ENCODE measurements around the gene CSRP2.

CSRP2 gene

GRCh38 chr12:76863837-76864236 lies 15.0 kb downstream of the CSRP2 start:
- no peak for DNase-seq (ENCODE audit: low read depth in 4 of 4, low spot score in 1 of 4)

DNA sequence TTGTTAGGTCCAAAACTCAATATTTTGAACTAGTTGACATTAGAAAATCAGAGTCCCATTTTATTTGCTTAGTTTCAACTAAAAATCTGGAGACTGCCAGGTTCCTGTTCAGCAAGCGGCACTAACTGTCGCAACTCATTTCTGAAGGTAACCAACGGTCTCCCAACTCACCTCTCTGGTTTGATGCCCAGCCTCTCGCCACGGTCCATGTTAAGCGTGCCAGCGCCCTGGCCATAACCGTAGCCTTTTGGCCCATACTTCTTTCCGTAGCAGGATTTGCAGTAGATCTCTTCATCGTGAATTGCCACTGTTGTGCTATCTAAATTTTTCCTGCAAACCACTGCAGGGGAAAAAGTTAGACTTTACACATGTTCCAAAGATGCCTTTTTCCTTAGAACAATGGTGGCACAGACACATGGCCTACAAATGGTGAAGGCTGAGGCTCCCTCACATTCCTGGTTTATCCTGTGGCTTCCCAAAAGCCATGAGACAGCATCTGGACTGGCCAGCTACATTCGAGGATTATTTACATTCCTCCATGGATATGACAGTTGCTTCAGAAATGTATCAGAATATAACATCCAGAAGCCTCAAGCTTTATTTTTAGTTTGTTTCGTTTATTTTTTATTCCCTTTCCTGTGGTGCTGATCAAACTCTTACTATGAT lies 15.7 kb downstream of the CSRP2 start:
- DNase-seq (ENCODE audit: low read depth in 4 of 4, low spot score in 1 of 4) = no peak

GRCh38 chr12:76860256-76860655 lies 18.6 kb downstream of the CSRP2 start:
- DNase-seq (ENCODE audit: low read depth in 4 of 4, low spot score in 1 of 4) = no peak

DNA sequence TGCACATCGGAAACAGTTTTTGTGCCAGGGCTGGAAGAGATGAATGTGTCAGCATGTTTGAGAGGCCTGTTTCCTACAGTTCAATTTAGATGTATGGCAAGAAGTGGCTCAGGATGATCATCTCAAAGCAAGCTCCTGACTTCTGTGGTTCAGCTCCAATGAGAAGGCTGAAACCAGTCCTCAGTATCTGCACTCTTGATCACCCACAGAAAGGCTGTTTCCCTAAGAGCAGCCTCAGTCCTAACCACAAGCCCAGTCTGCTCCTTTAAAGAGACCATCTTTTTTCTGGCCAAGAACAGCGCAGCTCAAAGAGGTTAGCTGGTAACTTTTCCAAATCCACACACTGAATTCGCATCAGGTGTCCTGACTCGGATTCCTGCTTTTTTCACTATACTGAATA lies 19.2 kb downstream of the CSRP2 start:
- DNase-seq (ENCODE audit: low read depth in 4 of 4, low spot score in 1 of 4) = no peak

DNA sequence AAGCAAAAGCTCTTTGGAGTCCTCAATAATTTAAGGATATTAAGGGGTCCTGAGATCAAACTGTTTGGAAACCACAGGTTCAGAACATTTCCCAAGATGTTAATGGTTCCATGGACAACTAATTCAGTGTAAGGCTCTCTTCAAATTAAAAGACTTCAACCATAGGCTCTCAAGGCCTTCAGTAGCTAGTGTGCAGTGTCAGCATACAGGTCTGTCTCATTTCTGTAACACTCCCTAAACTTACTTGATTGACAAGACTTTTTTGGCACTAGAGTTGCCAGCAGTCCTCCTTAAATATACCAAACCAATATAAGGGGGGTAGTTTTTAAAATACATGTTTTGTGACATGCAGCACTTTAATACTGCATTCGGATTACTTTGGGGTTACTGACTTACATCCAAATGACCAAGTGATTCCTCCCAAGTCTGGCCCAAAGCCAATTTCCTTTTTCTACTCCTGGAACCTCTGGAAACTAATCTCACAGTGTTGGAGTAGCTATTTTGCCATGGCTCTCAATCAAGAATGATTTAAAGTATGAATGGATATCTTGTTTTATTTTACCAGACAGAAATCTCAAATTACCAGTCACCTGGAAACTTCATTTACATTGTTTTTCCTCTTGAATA lies 22.7 kb downstream of the CSRP2 start:
- DNase-seq (ENCODE audit: low read depth in 4 of 4, low spot score in 1 of 4) = no peak

- DNase-seq (ENCODE audit: low read depth in 4 of 4, low spot score in 1 of 4) = no peak
Observed at GRCh38 chr12:76855271-76855670, 23.5 kb downstream of the CSRP2 start.

DNA sequence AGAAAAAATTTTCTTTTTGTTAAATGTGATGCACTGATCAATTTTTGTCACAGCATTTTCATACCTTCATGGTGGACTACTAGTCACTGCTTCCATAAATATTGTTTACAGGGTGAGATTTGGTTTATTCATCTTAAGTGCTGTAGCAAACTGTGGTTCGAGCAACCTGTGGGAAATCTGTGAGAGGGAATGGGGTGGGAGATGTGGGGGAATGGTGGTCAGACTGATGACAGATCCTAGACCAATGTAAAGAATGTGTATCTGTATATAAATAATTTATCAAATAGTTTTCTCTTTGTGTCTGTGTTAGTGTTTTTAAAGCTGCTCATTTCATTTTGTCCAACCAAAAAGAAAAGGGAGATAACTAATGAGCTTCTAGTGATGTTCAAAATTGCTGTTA lies 26.7 kb downstream of the CSRP2 start:
- no peak for DNase-seq (ENCODE audit: low read depth in 4 of 4, low spot score in 1 of 4)

GRCh38 chr12:76848132-76848531 lies 30.7 kb downstream of the CSRP2 start:
- DNase-seq (ENCODE audit: low read depth in 4 of 4, low spot score in 1 of 4) = no peak

DNA sequence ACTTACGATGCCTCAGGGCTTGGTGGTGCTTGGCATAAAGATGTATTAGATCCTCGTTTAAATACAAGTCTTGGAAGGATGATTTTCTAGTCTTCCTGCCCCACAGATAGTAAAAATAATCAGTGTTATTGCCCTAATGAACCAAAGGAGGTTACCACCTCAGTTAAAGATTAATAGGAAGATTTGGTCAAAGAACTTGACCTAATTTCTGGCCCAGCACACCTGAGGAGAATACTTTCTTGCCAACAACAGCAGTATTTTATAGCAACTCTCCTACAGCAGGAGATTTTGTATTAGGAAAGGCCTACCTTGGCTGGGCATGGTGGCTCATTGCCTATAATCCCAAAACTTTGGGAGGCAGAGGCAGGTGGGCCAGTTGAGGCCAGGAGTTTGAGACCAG lies 31.6 kb downstream of the CSRP2 start:
- DNase-seq (ENCODE audit: low read depth in 4 of 4, low spot score in 1 of 4) = no peak

GRCh38 chr12:76836633-76837032 lies 42.2 kb downstream of the CSRP2 start:
- DNase-seq (ENCODE audit: low read depth in 4 of 4, low spot score in 1 of 4) = no peak

DNA sequence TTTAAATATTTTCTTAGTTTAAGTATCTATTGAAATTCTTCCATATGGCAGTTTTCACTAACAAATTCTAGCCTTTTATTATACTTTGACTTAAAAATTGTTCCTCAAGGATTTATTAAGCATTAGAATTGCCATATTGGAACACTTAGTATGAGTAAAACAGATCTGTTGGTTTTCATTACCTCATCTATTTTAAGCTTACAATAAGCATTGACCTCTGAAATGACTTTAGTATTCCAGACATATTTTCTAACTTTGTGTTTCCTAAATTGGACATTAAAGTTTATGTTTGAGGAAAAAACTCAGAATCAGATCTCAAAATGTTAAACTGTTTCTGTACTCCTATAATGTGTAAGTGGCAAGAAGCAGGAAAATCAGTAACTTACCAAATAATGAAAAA lies 48.4 kb downstream of the CSRP2 start:
- DNase-seq (ENCODE audit: low read depth in 4 of 4, low spot score in 1 of 4) = no peak

GRCh38 chr12:76820888-76821482 lies 57.8 kb downstream of the CSRP2 start:
- DNase-seq (ENCODE audit: low read depth in 4 of 4, low spot score in 1 of 4) = no peak

DNA sequence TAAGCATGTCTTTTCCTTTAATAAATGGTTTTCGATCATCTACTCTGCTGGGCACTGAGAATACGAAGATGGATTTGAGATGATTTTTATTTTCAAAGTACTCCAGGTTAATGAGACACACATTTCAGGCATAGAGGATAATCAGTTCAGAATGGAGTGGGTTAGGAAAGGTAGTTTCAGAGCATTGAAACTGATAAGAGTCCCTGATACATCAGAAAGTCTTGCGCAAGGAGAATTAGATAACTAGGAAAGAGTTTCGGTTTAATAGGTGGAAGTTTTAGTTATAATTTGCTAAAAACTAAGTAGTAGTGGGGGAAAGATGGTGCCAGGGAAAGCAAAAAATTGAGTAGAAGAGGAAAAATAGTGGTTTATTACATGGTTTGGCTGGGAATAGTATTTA lies 64.8 kb downstream of the CSRP2 start:
- no peak for DNase-seq (ENCODE audit: low read depth in 4 of 4, low spot score in 1 of 4)

DNA sequence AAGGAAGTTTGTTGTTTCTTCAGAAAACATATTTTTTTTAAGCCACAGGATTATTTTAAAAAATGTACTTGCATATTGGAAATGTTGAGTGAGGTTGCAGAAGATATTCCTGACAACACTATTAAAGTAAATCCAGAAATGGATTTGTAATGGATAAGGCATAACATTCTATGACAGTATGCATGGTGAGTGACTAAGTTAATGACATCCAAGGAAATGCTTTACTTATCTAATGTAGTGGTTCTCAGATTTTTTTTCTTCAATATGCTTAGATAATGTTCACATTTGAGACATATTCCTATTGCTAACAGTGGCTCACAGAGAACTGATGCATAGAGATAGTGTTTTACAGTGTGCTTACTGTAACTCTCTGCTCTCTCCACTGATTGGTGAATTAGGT lies 65.6 kb downstream of the CSRP2 start:
- no peak for DNase-seq (ENCODE audit: low read depth in 4 of 4, low spot score in 1 of 4)

GRCh38 chr12:76811976-76812375 lies 66.8 kb downstream of the CSRP2 start:
- DNase-seq (ENCODE audit: low read depth in 4 of 4, low spot score in 1 of 4) = no peak

DNA sequence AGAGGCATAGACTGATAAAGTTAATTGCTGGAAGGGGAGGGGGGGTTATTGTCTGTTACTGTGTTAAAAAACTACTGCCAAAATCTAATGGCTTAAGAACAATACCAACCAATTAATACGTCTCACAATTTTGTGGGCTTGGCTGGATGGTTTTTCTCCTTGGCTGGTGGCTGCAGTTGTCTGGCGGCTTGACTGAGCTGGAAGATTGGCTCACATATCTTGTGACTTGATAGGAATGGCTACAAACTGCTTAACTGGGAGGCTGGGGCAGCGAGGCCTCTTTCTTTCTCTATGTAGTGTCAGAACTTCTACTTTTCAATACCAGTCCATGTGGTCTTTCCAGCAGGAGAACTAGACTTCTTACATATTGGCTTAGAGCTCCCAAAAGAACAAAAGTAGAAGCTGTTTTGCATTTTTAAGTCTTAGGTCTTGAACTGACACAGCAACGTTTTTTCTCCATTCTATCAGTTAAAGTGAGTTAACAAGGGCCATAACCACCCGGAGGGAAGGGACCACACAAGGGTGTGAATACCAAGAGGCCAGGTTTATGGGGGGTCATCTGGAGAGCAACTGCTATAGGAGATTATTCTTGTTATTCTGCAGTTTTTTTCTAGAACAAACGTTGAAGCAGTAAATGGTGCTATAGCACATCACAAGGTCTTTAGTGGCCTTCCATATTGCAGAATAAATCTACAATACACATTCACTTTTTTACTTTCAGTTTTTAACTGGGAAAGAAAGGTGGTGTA lies 68.0 kb downstream of the CSRP2 start:
- DNase-seq (ENCODE audit: low read depth in 4 of 4, low spot score in 1 of 4) = no peak
